Measurements from ENCODE around the gene PPTC7.
"Not testable (repeated sequence)": the region's sequence is repeated elsewhere in the genome, so short reads cannot be mapped to it uniquely, and the experiment has no call there.

GRCh38 chr12:110545259-110545658 lies 37.9 kb downstream of the PPTC7 start:
- TF ChIP-seq POLR2A (IDR thresholded peaks at IDR 0.05; ENCODE audit: low read length); GATA1 (IDR thresholded peaks at IDR 0.05; ENCODE audit: low read depth, low read length): not testable (repeated sequence)
